Astrocyte of the spinal cord (primary cell): ENCODE data around the gene TENT5C.

Experiments used
- DNase-seq: peaks from one replicate; pipeline ENCODE4 v3.0.0; 2011; ENCODE audit warnings: low read depth, low spot score
- H3K4me3 ChIP-seq: 2 replicates; pipeline ENCODE4 v1.5.1; 2011; ENCODE audit warnings: low read depth, mild to moderate bottlenecking, low read length, moderate library complexity
- in situ Hi-C: cut with HindIII; loops from 2 replicates; pipeline ENCODE4 v1.10.0; 2017; ENCODE audit warnings: low sequenced_read_pairs
- TF ChIP-seq, protein P1 (sequence below): IDR thresholded peaks from 2 replicates; pipeline ENCODE4 v1.5.1; 2012; ENCODE audit warnings: low read depth, mild to moderate bottlenecking, low read length, inconsistent platforms

TENT5C gene

DNA sequence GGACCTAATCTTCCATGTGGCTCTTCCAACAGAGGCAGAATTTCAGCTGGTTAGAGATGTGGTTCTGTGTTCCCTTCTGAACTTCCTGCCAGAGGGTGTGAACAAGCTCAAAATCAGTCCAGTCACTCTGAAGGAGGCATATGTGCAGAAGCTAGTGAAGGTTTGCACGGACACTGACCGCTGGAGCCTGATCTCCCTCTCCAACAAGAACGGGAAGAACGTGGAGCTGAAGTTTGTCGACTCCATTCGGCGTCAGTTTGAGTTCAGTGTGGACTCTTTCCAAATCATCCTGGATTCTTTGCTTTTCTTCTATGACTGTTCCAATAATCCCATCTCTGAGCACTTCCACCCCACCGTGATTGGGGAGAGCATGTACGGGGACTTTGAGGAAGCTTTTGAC, 17.3 kb downstream of the TENT5C start:
- DNase-seq: no peak
- in situ Hi-C loops: no loop called here
- TF ChIP-seq, protein P1, sequence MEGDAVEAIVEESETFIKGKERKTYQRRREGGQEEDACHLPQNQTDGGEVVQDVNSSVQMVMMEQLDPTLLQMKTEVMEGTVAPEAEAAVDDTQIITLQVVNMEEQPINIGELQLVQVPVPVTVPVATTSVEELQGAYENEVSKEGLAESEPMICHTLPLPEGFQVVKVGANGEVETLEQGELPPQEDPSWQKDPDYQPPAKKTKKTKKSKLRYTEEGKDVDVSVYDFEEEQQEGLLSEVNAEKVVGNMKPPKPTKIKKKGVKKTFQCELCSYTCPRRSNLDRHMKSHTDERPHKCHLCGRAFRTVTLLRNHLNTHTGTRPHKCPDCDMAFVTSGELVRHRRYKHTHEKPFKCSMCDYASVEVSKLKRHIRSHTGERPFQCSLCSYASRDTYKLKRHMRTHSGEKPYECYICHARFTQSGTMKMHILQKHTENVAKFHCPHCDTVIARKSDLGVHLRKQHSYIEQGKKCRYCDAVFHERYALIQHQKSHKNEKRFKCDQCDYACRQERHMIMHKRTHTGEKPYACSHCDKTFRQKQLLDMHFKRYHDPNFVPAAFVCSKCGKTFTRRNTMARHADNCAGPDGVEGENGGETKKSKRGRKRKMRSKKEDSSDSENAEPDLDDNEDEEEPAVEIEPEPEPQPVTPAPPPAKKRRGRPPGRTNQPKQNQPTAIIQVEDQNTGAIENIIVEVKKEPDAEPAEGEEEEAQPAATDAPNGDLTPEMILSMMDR: no peak
- H3K4me3 ChIP-seq: no peak overlapping the region

DNA sequence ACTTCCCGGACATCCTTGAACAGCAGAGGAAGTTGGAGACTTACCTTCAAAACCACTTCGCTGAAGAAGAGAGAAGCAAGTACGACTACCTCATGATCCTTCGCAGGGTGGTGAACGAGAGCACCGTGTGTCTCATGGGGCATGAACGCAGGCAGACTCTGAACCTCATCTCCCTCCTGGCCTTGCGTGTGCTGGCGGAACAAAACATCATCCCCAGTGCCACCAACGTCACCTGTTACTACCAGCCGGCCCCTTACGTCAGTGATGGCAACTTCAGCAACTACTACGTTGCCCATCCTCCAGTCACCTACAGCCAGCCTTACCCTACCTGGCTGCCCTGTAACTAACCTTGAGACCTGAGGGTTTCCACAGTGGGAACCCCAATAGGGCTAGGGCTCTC, 17.9 kb downstream of the TENT5C start:
- in situ Hi-C loops: no loop called here
- no peak overlapping the region for H3K4me3 ChIP-seq
- TF ChIP-seq, protein P1: no peak
- DNase-seq: no peak

DNA sequence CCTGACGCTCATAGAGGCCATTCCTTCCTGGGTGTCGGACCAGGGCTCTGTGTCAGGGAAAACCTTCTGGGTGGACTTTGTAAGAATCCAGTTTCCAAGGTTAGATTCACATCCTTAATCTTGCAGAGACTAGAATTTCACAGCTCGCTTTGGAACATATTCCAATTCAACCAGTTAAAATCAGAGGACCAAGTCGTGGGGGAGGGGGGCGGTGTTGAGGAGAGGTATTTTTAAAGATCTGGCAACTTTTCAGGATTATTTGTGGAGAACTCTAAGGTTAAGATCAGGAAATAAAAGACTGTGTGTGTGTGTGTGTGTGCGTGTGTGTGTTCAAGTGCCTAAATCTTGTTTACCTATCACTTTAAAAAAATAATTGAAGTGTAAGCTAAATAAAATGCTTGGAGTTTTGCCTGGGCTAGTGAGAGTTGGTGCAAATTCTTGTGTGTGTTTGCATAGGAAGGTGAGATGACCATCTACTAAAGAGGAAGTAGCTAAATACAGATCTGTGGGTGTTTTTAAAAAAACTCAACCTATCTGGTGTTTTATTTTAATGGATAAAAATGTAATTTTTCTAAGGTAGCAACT, 21.8 kb downstream of the TENT5C start:
- TF ChIP-seq, protein P1: no peak
- in situ Hi-C loops: no loop called here
- H3K4me3 ChIP-seq: no peak overlapping the region
- DNase-seq: no peak

DNA sequence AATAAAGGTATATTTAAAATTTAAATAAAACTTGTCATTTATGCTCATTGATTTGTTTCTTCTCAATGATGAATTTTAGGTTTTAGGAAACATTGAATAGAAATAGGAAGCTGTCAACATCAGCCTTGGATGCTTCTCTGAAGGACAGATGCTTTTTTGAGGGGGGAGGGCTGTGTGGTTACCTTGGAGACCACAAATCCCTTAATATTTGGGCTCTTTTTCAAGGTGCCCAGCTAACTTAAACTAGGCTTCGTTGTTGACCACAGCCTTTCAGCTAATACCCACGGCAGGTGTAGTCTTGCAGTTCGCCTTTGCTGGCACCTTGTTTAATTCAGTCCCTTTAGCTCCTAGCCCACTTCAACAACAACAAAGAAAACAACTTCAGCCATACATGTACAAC, 22.5 kb downstream of the TENT5C start:
- H3K4me3 ChIP-seq: no peak overlapping the region
- in situ Hi-C loops: no loop called here
- TF ChIP-seq, protein P1: no peak
- DNase-seq: no peak

DNA sequence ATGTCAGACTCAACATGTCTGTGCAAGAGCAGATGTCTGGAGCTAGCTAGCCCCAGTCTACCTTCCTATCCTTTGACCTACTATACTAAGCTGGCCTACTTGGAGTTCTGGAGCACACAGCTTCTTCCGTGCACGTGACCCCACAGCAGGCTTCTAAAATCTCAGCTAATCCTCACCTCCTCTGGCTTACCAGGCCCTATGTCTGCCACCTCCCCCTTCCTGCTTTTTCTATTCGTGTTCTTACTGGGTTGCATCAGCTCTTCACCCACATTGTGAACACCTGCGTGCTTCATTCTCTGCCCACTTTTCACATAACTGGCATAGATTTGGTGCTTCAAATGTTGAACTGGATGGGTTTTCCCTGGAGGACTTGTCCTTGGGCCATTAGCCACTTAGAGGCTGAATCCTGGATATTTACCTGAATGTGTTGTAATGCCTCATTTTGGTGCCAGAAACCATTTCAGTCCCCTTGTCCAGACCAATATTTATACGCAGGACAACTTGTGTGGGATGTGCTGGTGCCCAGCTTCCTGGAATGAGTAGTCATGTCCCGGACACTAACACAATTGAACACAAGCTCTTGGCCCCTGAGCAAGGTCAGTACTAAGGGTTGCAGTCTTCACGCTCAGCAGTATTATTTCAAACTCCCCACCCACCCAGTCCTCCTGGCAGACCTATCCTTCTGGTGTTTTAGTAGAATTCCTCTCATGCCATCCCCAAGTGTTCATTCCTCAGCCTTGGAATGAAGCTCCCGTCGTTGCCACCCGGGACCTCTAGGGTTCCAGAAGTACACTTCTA, 24.0 kb downstream of the TENT5C start:
- in situ Hi-C loops: no loop called here
- DNase-seq: no peak
- TF ChIP-seq, protein P1: no peak
- no peak overlapping the region for H3K4me3 ChIP-seq

DNA sequence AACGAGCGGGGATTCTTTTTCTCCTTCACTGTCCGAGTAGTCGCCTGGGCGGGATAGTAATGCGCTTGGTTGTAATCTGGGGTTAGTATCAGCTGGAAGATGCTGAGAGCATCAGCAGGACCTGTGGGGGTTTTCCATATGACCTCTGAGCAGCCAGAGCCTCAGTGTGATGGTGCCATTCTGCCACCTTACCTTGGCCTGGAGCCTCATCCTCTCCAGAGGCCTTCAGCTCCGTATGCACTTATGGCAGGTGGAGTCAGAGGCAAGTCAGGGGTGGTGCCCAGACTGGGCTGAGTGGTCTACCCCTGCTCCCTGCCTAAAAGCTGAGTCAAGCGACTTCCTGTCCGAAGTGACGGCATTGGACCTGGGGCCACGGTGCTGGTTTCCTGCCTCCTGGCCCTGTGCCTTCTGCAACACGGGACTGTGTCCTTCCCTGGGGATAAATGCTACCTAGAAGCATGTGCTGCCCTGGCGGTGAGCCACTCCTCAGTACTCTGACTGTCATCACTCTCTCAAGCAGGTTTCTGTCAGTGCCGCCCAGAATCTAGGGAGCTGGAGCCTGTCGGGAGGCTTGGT, 24.7 kb downstream of the TENT5C start:
- in situ Hi-C loops: no loop called here
- no peak overlapping the region for H3K4me3 ChIP-seq
- no peak for DNase-seq
- TF ChIP-seq, protein P1: no peak
